Stimulated activated CD8-positive, alpha-beta memory T cell treated with anti-CD3 and anti-CD28 coated beads, Interleukin-7, amount 100 ng/mL, for 4 hours (primary cell): Measurements from ENCODE around the gene CENPP.
A peak's percentile ranks its signal among the peaks of the same experiment; 100 is the strongest.

Source experiments
- DNase-seq, 2 donors: peaks; one replicate each; pipeline ENCODE4 v3.0.0-alpha.2; 2020; ENCODE audit warnings: low read depth in 2 of 2

The CENPP gene

DNA sequence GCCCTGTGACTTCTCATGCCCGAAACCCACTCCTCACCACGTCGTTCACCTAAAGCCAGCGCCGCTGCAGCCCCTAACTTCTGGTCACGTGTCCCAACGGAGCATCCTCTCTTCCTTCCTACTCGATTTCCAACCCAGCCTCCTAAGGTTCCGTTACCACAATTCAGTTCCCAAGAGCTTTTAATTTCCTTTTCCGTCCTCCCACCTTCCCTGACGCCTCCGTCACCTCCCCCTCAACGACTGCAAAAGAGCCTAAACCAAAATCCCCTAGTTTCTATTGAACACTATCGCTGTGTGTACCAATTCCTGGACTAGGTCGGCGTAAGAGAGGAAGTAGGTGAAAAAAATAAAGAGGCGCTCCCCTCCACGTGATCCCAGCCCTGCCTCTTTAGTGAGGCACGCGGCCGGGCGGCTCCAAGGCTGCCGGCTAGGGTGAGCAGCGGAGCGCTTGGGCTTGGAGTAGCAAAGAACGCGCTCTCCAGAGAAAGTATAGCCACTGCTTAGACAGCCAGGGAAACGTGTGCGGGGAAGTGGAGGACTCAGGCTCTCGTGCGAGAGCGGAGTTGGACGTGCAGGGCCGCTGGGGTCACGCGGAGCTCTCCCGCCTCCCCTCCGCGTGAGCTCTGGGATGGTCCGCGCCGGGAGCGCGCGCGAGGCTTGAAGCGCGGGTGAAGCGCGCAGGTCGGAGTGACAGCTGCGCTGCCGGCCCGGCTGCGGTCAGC lies at the start of gene CENPP, which contains the start of gene NOL8:
Gene CENPP, plus strand, starts transcription at position 685 of the 722 bp plus-strand sequence.
Gene NOL8, minus strand, starts transcription at position 82 of the 722 bp plus-strand sequence. CDS start 1,189 bp downstream, outside the sequence.
- DNase-seq, result peak; percentile 75 to 77

DNA sequence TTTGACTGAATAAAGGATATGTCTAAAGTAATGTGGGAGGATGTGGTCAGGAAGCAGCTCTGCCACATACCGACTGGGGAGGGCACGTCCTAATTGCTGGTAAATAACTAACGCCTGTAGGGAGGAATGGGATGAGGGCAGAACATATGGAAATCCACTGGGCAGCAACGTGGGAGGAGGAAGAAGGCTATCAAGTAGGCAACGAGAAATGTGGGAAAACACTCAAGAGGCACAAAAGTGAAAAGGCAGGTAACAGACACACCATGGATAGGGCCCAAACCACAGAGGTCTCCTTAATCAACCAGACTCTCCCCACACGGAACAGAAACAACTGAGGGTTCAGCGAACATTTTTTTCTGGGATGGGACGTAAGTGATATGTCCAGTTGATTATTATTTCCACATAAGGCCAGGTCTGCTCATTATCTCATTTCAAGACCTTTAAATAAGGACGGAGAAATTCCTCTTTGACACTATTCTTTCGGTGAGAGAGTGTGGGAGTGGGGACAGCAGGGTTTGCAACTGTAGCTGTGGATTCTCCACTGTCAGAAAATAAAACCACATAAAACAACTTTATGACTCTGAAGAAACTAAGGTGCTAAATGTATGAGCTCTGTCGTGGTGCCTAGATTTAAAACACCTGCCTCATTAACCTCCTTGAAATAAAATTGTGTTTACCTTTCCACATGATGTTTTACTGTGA lies 49.3 kb upstream of the CENPP start:
- no peak for DNase-seq

DNA sequence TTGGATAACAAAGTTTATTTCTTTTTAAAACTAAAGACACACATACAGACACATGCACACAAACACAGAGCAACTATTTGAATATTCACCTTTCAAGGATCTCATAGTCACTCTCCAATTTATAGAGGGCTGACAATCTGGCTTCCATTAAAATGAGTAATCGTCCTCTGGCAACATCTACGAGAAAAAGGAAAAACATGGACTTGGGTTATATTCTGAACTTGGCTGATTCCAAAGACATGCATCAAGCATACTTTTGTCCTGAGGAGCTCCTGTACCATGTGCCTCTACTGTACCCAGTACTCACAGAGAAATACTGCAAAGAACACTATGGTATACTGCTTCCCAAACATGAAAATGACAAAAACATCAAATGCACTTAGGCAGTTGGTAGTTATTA lies 47.6 kb upstream of the CENPP start:
- DNase-seq, result no peak

DNA sequence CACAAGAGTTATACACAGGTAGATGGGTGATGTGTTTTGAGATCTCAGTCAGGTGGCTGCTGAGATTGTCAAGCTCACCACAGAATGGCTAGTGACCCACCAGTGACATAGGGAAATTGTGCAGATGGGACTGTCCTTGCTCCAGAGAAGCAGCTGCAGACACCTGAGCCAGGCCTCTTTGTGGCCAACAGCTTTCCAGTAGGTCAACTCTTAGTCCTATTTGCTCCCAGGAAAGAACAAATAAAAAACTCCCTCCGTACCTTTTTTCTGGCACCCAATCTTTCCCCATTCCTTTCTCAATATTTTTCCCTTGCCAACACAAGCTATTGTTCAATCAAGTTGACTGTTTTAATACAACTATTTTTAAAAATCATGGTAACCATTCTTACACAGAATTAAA lies 46.5 kb upstream of the CENPP start:
- DNase-seq, result no peak

DNA sequence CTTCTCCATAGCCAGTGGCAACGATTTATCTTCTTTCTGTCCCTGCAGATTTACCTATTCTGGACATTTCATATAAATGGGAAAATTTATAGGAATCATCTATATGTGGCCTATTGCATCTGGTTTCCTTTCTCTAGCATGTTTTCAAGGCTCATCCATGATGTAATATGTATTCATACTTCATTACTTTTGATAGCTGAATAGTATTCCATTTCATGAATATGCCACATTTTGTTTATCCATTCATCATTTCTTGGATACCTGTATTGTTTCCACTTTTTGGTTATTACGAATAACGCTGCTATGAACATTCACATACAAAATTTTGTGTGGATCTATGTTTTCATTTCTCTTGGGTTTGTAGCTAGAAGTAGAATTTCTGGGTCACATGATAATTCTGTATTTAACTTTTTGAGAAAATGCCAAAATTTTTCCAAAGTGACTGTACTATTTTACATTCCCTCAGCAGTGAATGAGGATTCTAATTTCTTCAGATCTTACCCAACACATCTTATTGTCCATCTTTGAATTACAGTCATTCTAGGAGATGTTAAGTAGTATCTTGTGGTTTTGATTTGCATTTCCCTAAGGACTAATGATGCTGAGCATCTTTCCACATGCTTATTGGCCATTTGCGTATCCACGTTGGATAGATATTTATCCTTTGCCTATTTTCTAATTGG lies 35.9 kb upstream of the CENPP start:
- DNase-seq, result no peak

DNA sequence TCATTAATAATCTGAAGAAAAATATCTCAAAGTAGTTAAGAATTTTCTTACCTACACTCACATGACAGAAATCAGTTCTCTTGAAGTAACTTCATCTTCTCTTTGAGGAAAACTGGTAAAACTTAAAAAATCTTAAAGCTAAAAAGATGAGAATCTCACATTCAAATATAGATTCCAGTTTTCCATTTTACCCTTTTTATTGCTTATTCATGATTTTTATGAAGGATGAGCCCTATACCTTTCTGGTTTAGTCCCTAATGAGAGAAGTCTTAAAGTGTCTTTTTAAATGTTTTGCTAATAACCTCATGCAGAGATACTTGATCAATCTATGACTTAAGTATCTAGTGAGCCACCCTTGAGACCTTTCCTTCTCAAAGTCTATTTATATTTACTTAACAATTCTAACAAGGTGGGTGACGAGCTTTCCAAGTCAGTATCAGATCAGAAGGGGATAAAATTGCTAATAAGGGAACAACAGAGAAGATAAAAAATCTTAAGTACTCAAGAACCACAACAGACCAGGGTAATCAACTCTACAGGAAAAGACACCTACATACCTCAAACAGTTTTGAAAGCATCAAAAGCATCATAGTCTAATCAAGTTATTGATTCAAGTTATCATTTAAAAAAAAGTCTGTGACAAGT lies 34.8 kb upstream of the CENPP start:
- no peak for DNase-seq

DNA sequence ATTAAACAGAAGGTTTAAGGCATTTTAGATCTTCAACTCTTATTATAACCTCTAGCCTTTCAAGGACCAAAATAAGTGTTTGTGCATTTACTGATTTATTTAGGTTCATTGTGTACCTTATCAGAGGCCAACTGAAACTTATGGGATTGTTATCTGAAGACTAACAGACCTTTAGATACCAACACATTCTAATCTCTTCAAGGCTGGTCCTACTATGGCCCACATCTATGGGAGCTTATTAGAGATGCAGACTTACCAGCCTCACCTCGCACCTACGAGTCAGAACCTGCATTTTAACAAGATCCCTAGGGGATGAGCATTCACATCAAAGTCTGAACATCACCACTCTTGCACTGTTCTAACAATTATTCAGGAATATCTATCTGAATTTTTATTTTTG lies 34.2 kb upstream of the CENPP start:
- no peak for DNase-seq

DNA sequence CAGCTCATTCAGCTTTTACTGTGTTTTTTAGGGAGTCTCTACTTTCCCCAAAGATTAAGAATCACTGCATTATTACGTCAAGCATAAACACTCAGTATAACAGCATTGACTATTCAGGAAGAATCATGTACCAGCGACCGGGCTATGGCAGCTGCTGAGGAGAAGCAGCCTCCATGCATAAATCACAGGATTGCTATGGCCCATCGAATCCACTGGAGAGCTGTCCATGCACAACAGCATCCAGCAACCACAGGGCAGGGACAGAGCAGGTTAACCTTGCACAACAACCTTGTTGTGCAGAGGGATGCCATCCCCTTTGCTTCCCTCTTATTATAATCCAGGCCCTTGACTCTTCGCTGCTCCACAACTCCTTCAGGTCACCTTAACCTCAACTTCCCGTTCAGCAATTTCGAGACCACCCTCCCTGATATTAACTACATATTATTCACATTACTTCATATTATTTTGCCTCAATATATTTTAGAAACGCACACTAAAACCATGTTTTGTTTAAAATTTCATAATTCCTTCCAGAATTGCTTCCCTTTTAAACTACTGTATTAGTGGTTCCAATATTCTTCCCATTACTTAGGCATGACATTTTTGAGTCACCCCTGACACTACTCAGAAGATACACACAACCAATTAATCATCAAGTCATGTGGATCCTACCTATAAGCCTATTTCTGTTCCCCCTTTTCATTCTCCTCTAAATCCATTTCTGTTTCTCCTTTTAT lies 33.2 kb upstream of the CENPP start:
- no peak for DNase-seq

DNA sequence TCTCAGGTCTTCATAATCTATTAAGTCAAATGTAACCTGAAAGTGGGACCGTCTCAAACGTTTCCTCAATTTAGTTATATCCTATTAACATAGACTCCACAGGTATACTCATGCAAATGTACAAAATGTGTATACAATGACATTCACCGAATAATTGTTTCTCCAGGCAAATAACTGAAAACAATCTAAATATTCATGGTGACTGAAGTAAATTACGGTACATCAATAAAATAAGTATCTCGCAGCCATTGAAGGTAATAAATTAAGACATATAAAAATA lies 32.7 kb upstream of the CENPP start:
- DNase-seq, result no peak

DNA sequence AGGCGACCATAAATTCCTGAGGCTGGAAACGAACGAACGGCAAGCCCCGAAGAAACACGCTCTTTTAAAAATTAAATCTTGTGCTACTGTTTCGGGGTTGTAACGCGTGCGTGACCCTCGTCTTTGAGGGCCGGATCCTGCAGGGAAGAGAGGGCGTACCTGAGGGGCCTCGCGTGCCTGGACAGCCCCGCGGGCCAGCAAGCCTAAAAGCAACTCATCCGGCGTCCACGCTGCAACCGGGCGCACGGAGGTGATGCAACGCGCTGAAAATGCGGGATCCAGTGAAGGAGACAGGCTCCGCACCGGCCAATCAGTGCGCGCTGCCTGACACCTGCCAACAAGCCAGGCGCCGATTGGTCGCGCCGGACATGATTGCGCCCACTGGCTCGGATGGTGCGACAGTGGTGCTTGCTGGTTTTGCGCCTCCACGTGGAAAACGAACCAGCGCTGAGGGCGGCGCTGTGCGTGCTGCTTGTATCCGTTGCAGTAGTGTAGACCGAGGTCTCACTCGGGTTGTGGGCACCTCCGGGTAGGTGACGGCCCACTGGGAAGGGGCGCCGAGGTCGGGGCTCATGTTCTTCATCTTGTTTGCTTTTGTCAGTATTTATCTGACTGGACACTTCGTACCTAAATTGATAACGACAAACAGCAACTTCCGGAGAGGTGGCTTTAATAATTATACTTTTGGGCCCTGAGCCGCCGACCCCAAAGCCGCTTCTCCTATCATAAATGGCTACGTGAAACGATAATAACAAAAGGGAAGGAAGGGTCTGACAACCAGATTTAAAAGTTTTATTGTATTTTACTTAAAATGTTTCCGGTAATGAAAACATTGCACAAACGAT lies 32.1 kb upstream of the CENPP start, which contains the start of gene IARS1:
Gene IARS1, minus strand, starts transcription at position 246 of the 845 bp plus-strand sequence. CDS start 4,278 bp downstream, outside the sequence.
- peak; percentile 98 to 99 for DNase-seq

DNA sequence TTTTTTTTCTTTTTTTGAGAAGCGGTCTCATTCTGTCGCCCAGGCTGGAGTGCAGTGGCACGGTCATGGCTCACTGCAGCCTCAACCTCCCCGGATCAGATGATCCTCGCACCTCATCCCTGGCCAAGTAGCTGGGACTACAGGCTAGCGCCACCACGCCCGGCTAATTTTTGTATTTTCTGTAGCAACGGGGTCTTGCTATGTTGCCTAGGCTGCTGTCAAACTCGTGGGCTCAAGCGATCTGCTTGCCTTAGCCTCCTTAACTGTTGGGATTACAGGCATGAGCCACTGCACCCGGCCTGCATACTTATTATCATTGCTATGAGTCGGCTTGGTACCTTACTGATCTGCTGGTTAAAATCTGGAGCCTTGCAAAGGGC lies 31.5 kb upstream of the CENPP start:
- DNase-seq, result no peak

DNA sequence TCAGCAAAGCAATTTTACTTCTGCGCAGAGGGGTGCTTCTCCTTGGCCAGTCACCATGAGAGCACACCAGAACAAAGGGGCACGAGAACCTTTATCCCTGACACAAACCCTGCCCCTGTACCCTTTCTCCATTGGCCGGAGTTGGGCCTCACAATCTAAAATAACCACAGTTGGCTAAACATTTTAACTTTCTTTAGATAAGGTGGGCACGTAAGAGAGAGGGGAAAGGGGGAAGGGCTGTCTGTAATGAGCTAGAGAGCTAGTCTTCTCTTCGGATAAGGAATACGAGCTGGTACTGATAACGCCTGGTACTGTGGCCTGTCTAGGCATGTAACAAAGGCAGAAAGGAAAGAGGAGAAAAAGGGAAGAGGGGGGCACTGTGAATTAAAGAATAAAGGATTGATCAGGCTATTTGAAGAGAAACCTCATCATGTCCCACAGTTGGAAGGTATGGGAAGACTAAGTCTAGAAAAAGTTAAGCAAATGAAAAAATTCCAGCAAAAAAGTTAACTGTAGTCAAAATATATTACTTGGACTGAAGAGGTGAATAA lies 30.4 kb upstream of the CENPP start:
- no peak for DNase-seq

DNA sequence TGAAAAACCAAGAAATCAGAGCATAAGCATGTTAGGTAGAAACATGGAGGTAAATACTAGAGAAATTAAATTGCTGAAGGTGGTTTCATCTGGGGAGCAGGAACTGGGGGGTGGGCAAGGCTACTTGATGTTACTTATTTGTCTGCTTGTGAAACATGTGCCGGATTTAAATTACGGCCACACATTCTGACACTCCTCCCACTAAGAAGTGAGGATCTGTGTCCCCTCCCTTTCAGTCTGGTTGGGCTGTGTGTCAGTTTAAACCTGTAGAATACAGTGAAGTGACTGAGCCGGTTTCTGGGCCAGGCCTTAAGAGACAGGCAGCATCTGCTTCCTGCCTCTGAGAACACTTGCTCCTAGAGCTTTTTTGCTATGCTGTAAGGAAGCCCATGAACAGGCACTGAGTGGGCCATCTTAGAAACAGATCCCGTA lies 29.9 kb upstream of the CENPP start:
- no peak for DNase-seq

DNA sequence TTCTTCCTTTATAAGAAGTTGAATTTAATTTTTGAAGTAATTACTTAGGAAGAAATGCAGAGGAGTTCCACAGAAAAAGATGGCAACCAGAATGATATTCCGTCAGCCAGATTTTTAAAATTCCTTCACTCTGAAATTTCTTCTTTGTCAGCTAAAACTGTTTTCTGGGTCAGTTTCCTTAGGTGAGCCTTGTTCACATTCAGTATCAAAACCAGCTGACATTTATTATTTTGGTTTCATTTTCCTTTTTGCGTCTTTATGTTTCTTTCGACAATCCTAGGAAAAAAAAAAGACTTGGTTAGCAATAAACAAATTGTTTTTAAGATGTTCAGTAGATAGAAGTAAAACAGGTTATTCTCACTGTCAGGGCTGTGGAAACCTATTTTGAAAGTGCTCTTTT lies 28.1 kb upstream of the CENPP start:
- DNase-seq, result no peak

DNA sequence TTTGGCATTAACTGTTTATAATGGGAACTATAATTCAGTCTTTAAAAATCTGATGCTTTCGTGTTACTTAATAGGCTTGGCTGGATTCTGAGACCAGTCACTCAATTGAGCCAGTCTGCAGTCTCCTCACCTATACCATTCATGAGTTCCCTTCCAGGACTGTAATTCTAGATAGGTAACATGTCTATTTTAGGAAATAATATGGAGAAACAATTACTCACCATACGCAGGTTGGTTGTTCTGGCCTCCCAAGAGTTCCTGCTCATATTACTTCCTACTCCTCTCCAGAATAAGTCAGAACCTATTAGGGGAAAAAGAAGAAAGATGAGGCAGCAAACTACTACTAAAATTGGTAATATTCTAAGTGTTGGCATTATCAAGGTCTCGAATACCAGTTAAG lies 27.7 kb upstream of the CENPP start:
- no peak for DNase-seq

DNA sequence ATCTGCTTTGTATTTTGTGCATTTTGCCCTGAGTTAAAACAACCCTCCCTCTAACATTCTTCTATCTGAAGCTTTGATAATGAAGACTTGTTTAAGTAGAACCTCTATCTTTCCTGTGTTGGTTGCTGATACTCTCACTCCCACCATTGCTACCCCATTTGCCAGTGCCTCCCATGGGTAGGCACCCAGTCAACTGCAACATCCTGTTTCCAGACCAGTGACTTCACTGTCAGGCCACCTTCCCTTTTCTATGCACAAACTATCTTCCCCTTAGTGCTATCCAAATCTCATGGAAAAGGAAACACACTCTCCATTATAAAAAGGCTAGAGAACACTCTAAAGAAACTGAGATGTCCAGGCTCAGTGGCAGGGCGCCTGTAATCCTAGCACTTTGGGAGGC lies 26.6 kb upstream of the CENPP start:
- no peak for DNase-seq

DNA sequence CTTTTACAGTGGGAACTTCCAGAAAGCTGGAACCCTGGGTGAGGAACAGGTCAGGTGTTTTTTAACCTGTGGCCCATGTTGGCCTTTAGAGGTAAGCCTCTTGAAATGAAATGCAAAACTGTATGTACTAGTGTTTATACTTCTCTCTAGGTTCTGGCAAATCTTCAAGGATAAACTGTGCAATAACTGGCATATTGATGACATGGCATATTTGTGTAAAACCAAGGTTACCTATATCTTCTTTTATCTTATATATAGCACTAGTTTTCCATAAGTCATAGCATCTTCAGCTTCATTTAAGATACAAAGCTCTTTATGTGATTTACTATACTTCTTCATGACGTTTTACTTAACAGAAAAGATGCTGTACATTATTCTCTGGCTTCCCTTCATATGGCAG lies 24.8 kb upstream of the CENPP start:
- no peak for DNase-seq

DNA sequence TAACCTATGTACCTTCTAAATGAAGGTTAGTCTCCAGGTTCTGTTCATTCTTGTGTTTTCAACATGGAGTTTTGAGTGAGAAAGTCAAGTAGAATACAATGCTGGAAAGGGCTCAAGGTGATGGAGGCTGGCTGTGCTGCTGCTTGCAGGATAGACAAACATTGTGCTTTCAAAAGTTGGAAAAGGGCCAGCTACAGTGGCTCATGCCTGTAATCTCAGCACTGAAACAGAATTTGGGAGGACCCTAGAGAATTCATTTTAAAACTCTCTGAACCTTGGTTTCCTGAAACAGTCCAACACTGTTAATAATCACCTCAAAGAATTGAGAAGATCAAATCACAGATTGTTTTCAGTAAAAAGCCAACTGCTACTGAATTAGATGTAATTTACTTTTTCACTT lies 16.9 kb upstream of the CENPP start:
- no peak for DNase-seq

DNA sequence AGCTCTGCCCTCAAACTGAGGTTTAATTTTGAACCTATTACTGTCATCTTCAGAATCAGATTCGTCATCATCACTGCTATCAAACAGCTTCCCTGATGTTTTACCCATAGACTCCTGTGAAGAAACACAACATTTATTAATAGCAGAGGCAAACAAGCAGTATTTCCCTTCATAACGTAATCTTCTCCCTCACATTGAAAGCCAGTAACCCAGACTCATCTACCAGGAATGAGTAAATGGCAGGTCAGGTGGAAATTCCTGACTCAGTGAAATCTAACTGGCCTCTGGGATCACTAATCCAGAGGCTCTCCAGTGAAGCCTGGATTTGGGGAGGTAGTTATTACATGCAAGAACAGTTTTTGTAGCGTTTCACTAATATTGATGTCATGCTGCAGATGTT lies 15.2 kb upstream of the CENPP start:
- no peak for DNase-seq

DNA sequence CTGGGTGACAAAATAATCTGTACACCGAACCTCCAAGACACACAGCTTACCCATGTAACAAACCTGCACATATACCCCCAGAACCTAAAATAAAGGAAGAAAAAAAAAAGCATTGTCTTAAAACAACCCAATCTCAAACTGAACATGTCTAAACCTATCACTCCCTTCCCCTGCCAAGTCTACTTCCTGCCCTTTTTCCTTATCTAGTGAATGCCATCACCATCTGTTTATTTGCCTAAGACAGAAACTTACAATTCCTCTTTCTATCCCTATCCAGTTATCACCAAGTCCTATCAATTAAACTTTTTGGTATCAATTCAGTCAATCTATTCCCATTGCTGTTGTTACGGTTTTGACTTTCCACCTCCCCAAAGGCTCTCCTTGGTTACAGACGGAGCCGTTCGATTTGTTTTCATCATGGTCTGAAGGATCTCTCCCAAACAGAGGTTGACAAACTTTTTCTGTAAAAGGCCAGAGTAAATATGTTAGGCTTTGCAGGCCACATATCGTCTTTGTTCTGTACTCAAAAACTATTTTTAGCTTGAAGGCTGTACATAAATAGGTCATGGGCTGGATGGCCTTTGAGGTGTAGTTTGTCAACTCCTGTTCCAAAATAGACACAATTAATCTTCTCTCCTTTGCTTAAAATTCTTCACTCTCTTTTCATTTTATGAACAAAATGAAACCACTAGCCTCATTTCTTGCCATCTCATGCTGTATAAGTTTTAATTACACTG lies 12.7 kb upstream of the CENPP start:
- DNase-seq, result no peak
